ENCODE data around the gene RNF213.

Gene RNF213

DNA sequence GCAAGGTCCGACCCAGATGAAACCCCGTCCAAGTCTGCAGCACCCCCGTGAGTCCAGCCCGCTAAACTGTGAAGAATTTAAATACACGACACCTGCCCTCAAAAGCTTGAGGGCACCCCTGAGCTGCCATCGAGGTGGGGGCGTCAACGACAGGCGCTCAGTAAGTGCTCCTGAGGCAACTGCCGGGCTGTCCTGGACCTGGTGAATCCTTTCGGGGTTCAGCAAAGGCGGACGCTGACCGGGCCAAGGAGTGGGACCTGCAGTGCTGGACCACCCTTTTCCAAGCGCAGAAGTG, 153.8 kb downstream of the RNF213 start:
- H3K4me3 ChIP-seq (ENCODE audit: low read depth, low read length): peak overlapping the region; percentile 89

DNA sequence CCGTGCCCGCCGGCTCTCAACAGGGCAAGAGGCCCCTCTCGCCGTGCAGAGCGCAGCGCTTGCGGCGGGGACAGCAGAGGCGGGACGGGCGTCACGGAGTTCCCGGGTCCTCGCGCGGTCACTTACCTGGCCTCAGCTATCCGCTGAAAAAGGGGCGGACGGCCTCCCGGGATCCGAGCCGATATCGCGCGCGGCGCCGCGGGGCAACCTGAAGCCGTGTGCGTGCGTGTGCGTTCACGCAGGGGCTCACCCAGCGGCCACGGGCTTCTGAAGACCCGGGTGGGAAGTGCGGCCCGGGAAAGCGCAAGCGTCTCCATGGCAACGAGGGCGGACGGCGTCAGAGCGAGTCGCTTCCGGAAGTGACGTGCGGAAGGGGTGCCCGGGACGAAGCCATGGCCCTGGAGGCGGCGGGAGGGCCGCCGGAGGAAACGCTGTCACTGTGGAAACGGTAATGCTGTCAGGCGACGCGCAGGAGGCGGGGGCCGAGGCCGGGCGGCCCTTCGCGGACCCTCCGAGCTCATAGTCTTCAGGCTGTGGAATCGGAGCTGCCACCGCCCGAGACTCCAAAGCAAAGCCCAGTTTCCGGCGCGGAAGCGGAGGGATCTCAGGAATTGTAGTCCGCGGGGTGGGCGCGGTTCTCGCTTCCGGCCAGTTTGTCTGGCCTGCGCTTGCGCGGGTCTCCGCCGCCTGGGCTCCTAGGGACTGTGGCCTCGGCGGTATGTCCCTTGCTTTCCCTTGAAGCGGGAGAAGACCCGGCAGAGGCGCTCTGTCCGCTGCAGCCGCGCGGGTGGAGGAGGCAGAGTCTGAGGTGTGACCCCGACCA, 154.4 kb downstream of the RNF213 start, which contains the start of gene ENDOV:
Gene ENDOV, plus strand, starts transcription at position 365 of the 823 bp plus-strand sequence. Its CDS starts 28 bp downstream, at position 393.
- H3K4me3 ChIP-seq (ENCODE audit: low read depth, low read length): peak within 1 kb of the TSS; percentile 89

DNA sequence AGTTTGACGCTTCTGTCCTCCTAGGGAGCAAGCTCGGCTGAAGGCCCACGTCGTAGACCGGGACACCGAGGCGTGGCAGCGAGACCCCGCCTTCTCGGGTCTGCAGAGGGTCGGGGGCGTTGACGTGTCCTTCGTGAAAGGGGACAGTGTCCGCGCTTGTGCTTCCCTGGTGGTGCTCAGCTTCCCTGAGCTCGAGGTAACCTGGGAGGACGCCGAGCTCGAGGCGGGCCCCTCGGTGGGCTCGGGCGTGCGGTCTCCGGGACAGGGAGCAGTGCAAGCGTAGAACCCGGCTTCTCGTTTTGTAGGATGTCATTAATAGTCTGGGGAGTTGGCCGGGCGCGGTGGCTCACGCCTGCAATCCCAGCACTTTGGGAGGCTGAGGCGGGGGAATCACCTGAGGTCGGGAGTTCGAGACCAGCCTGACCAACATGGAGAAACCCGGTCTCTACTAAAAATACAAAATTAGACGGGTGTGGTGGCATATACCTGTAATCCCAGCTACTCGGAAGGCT, 155.0 kb downstream of the RNF213 start:
- H3K4me3 ChIP-seq (ENCODE audit: low read depth, low read length): peak overlapping the region; percentile 89

DNA sequence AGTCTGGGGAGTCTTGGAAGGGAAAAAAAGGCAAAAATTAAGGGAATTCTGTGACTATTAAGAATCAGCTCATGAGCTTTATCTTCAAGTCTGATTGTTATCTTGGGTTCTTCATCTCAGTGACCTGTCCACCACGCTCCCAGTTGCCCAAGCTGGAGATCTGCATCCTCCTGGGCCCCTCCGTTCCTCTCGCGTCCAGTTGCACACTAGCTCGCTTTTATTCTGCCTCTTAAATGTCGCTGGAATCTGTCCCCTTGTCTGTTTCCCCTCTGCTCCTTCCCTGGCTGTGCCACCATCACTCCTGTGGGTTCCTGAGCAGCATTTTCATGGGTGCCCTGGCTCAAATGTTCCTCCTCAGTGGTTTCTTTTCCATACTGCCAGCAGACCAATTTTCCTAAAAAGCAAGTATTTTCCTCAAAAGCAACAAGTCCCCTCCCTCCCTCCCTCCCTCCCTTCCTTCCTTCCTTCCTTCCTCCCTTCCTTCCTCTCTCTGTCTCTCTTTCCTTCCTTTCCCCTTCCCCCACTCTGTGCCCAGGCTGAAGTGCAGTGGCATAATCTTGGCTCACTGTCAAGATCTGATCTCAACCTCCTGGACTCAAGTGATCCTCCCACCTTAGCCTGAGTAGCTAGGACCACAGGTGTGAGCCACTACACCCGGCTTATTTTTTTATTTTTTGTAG, 155.7 kb downstream of the RNF213 start:
- no peak overlapping the region for H3K4me3 ChIP-seq (ENCODE audit: low read depth, low read length)

DNA sequence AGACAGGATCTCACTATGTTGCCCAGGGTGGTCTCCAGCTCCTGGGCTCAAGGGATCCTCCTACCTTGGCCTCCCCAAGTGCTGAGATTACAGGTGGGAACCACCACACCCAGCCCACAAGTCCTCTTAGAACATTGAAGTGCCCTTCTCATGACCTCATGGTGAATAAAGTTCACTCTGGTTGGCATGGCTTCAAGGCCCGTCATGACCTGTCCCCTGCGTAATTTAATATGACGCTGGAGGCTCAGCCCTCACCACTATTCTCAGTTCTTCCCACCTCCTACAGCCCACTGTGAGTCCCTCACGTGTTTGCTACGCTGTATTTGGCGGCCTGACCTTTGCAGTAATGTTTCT, 156.3 kb downstream of the RNF213 start:
- H3K4me3 ChIP-seq (ENCODE audit: low read depth, low read length): no peak overlapping the region

GRCh38 chr17:80418589-80418988, 157.9 kb downstream of the RNF213 start:
- no peak overlapping the region for H3K4me3 ChIP-seq (ENCODE audit: low read depth, low read length)

GRCh38 chr17:80419255-80419654, 158.6 kb downstream of the RNF213 start:
- no peak overlapping the region for H3K4me3 ChIP-seq (ENCODE audit: low read depth, low read length)

- no peak overlapping the region for H3K4me3 ChIP-seq (ENCODE audit: low read depth, low read length)
Observed at GRCh38 chr17:80421381-80422090, 160.9 kb downstream of the RNF213 start.

- no peak overlapping the region for H3K4me3 ChIP-seq (ENCODE audit: low read depth, low read length)
Observed at GRCh38 chr17:80422276-80422675, 161.6 kb downstream of the RNF213 start.

DNA sequence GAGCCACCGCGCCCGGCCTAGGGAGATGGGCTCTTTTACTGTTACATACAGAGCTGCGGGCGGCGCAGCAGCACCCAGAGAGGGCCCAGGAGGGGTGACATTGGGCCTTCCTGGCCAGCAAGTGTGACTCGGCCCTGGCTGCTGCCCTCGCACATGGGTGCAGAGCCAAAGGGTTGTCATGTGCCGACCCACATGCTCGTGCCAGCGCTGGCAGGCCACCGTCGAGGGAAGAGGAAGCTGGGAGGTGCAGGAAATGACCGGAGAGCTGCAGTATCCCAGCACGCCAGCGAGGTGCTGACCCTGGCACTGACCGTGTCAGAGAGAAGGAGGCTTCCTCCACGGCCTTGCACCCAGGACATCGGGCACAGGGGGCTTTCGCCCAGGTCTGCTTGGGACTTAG, 162.3 kb downstream of the RNF213 start:
- no peak overlapping the region for H3K4me3 ChIP-seq (ENCODE audit: low read depth, low read length)

GRCh38 chr17:80423536-80424225, 163.0 kb downstream of the RNF213 start:
- no peak overlapping the region for H3K4me3 ChIP-seq (ENCODE audit: low read depth, low read length)

GRCh38 chr17:80424261-80424660, 163.6 kb downstream of the RNF213 start:
- H3K4me3 ChIP-seq (ENCODE audit: low read depth, low read length): no peak overlapping the region

DNA sequence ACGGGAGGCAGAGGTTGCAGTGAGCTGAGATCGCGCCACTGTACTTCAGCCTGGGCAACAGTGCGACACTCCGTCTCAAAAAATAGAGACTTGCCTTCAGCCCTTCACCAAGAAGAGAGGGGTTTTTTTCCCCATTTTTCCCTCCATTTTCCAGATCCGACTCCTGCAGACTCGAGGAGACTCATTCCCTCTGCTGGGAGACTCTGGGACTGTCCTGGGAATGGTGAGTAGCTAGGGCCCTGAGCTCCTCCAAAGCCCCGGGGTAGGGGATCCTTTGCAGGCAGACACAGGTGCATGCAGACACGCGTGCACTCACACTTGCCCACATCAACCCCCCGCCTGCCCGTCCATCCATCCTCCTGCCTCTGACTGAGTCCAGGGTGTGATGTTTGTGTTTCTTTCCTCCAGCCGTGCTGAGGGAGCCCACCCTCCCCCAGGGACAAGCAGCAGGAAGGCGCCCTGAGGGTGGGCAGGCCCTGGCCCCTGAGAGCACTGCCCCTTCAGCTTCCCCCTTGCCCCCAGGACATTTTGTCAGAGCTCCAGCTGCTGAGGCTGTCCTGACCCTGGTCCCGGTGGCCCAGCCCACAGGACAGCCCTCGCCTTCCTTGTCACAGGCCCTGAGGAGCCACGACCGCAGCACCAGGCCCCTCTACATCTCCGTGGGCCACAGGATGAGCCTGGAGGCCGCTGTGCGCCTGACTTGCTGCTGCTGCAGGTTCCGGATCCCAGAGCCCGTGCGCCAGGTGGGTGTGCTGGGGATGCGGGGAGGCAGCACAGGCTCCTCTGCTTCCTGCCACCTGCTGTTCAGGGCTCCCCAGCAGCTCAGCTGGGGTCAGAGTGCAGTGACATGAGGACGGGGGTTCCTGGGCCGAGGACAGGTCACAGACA, 164.5 kb downstream of the RNF213 start:
- no peak overlapping the region for H3K4me3 ChIP-seq (ENCODE audit: low read depth, low read length)

- H3K4me3 ChIP-seq (ENCODE audit: low read depth, low read length): no peak overlapping the region
Observed at GRCh38 chr17:80425835-80426426, 165.3 kb downstream of the RNF213 start.

DNA sequence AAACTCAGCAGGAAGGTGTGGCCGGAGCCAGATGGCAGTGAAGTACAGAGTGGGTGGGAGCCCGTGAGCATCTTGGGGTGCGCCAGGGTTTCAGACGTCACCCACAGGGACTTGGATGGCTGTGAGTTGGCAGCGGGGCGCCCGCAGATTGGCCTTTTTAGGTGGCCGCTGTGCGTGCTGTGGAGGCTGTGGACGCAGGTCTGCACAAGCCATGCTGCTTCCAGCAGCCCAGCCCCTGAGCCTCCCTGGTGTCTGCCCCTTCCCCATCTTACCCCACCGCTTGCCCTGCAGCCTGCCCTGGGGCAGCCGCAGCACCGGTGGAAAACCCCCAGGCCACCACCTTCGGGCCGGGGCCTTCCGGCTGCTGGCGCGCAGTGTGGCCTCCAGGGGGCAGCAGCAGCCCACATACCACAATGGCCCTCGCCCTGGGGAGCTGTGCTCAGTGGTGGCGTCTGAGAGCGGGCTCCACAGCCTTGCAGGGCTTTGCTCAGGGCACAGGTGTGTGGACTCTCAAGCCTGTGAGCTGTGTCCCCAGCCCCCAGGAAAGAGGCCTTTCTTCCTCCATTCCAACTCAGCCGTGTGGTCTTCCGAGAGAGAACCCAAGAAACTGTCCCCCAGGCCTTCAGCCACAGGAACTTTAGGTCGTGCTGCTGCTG, 166.1 kb downstream of the RNF213 start:
- H3K4me3 ChIP-seq (ENCODE audit: low read depth, low read length): no peak overlapping the region

- no peak overlapping the region for H3K4me3 ChIP-seq (ENCODE audit: low read depth, low read length)
Observed at GRCh38 chr17:80427366-80428282, 167.0 kb downstream of the RNF213 start.

DNA sequence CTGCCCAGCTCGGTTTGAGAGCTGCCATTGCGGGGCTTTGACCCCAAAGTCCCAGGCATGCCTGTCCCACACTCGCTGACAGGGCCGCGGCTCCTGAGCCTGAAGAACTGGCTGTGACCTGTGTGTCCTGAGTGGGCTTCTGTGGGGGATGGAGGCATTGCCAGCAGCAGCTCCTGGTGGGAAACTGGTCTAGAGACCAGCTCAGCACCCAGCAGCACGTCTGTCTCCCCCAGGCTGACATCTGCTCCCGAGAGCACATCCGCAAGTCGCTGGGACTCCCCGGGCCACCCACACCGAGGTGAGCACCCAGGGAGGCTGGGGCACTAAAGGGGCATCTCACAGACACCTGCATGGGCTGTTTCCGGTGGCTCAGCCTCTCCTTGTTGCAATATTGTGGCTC, 167.7 kb downstream of the RNF213 start:
- H3K4me3 ChIP-seq (ENCODE audit: low read depth, low read length): no peak overlapping the region

- H3K4me3 ChIP-seq (ENCODE audit: low read depth, low read length): no peak overlapping the region
Observed at GRCh38 chr17:80428796-80429195, 168.1 kb downstream of the RNF213 start.

All from iPS-11a (cell line).